ENCODE results near the gene TTLL6.

TTLL6 gene

GRCh38 chr17:48757524-48757961, 59.5 kb downstream of the TTLL6 start:
- DNase-seq = no peak

DNA sequence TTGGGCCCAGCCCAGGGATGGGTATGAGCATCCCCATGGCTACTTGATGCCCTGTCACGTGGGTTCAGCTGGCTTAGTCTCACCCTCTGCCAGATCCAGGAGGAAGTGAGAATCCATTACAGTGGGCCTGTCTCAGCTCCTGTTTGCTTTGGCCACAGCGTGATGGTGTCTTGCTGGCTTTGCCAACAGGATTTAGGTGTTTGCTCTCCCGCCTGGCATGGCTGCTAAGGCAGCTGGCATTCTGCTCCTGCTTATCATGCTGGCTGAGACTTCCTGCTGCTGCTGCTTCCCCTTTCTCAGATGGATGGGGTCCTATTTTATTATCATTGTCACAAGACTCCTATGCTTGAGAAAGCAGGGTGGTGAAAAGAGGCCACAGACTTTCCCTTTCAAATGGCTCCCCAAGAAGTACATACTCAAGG, 60.2 kb downstream of the TTLL6 start:
- no peak for DNase-seq

GRCh38 chr17:48755356-48755755, 61.7 kb downstream of the TTLL6 start:
- DNase-seq = no peak

- DNase-seq = no peak
Measured at GRCh38 chr17:48754500-48755261, 62.3 kb downstream of the TTLL6 start.

- DNase-seq = no peak
Measured at GRCh38 chr17:48753794-48754499, 63.1 kb downstream of the TTLL6 start.

DNA sequence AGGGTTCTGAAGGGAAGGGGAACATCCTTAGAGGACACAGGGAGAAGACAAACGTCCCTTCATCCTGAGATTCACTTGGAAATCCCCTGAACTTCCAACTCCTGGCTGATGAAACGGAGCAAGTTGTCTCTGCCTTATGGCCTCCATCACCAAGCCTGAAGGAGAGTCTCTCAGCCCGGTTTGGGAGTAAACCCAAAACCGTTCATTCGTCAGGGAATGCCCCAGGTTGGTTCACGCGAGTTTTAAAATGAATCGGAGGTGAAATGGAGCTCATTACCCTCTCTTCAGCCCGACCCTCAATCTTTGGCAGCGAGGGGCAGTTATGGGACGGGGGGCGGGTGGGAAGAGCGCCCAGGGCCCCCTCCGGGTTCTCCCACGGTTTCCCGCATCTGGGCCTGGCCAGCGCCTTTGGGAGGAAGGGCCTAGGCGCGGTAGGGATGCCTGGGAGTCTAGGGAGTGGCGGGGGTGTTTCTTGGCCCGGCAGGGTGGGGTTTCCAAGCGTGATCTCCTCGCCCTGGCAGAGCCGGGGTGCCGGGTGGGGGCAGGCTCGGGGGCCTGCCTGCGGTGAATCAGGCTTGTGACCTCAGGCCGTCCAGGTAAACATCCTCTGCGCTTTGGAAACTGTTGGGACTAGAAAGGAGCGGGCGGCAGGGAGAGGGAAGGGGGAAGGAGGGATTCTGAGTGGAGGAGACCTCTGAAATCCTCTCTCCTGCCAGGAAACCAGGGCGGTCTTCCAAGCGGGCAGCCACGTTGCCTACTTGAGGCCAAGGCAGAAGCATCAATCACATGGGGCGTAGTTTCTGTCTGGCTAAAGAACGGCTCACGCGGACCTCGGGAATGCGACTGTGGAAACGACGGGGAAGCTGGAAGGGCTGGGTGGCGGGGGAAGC, 64.4 kb downstream of the TTLL6 start:
- no peak for DNase-seq

- DNase-seq = no peak
Measured at GRCh38 chr17:48751733-48752398, 65.2 kb downstream of the TTLL6 start.

GRCh38 chr17:48751172-48751571, 65.9 kb downstream of the TTLL6 start:
- no peak for DNase-seq

- DNase-seq = no peak
Measured at GRCh38 chr17:48749621-48750553, 67.1 kb downstream of the TTLL6 start.

DNA sequence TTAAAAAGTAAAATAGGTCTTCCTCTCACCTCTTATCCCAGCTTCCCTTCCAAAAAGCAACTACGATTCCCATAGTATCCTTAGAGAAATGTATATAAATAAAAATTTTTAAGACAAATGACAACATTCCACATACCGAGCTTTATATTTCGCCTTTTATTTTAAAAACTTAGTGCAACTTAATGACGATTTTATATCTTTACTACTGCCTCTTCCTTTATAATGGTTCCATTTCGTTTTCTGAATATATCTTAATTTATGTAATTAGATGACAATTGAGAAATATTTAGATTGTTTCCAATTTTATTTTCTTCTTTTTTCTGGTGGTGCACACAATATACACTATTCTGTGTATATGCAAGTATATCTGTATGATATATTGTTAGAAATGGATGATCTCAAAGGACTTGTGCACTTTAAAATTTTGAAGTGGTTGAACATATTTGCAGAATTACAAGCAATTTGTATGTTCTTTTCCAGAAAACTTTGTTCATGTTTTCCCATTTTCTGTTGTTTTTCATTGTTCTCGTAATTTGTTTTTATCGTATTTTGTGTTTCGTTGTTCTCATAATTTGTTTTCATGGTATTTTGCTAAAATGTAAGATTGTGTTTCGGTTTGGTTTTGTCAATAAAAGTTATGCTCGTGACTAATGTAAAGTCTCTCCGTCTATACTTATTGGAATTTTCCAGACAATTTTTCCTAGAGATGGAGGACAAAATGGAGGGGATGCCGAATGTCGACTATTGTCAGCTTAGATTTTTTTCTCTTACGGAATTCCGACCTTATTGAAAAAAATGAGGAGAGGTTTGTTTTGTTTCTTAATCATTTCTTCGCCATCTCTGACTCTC, 68.1 kb downstream of the TTLL6 start:
- no peak for DNase-seq

GRCh38 chr17:48747445-48748363, 69.3 kb downstream of the TTLL6 start:
- DNase-seq = no peak

DNA sequence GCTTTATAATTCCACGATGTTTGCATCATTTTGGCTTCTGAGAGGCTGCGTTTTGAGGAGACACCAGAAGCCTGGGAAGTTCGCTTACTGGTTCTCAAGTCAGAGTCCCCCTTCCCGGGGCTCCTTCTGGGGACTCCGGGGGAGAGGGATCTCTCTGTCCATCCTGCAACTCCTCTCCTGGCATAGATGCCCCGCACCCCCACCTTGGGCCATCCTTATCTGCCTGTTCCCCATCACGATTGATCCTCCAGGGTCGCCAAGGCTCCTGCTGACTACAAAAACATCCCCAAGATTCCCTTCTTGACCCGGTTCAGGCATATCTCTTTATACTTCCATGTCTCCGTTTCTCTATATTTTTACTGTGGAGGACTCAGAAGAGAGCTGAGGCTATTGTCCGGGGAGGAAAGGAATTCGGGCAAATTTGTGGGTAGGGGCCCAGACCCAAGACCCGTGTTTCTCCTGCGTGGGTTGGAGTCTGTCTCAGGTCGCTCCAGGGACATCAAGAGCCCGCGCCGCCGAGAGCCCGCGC, 70.0 kb downstream of the TTLL6 start:
- DNase-seq = no peak

DNA sequence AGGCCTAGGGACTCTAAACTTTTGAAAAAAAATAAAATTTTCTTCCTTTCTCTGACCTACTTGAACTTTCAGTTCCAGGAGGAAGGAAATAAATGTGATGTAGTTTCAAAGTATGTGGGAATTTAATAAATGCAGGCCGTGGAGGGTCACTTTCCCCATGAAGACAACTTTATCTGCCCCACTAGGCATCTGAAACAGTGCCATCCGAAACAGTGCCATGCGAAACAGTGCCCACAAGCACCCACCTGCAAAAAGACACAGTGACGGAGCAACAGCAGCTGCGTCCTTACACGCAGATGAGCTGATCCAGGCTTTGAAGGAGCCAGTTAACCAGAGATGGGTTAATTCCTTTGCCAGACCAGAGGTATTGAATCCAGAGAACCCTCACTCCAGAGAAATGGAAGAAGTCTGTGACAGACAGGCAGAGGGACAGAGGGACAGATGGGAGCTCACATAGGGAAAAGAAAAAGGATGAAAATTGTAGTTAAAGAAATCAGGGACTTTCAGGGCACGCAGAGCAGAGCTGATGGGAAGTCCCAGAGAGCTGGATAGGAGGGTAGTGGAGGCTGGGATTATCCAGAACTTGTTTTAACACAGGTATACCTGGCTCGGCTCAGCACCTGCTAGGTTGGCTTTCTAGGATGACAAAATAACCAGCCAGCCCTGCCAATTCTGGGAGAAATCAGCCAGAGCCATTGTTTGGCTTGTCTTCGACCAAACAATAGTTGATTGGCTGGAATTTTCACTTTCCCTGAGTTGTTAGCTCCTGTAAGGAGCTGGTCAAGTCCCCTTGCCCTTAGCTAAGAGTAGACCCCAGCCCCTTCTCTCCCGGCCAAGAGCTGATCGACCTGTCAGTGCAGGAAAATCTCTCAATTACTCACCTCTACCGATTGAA, 71.4 kb downstream of the TTLL6 start:
- no peak for DNase-seq

GRCh38 chr17:48740537-48740936, 76.5 kb downstream of the TTLL6 start:
- DNase-seq = no peak

DNA sequence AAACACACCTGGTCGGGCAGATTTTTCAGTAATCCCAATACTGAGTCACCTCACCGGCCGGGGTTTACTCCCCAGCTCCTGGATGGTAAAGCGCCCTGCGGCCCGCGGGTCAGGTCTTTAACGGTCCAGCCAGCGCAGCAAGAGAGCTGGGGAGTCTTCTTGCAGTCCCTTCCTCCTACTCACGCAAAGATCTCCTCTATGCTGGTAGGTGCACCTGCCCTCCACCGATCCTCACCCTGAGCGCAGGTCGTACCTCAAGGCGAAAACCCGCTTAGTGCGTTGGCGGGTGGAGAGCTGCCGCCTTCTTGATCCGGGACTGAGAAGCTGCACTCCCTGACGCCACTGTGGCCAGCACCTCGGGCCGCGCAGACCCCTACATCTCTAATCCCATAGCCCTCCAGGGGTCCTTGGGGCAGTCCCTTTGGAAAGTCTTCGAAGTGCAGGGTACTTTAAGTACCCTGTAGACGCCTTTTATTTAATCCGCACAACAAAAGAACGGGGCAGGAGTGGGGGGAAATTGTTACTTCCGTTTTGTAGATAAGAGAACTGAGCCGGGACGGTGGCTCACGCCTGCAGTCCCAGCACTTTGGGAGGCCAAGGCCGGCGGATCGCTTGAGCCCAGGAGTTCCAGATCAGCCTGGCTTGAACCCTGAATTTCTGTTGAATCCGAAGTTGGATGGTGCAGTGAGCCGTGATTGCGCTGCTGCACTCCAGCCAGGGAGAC, 78.1 kb downstream of the TTLL6 start:
- no peak for DNase-seq

- DNase-seq = no peak
Measured at GRCh38 chr17:48738424-48738802, 78.6 kb downstream of the TTLL6 start.

DNA sequence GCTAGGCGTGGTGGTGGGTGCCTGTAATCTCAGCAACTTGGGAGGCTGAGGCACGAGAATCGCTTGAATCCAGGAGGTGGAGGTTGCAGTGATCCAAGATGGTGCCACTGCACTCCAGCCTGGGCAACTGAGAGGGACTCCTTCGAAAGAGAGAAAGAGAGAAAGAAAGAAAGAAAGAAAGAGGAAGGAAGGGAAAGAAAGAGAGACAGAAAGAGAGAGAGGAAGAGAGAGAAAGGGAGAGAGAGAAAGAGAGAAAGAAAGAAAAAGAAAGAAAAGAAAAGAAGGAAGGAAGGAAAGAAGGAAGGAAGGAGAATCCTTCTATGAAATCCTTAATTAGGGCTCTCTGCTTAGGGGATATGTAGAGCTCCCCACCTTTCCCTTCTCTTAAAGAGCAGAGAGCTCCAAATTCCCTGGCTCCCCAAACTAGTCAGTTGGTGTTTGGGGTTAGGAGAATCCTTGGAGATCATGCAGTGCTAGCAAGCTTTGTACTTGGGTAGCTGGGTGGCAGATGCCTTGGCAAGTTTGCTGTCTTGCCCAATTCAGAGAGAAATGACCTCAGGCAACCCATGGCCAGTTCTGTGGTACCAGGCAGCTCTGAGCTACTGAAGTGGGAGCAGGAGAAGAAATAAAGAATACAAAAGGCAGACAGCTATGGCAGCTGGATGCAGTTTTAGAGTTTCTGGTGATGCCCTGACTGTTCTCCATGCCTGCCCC, 79.5 kb downstream of the TTLL6 start:
- no peak for DNase-seq

Measured in stimulated activated CD4-positive, alpha-beta T cell treated with anti-CD3 and anti-CD28 coated beads, Interleukin-12 subunit alpha, Interleukin-12 subunit beta, amount 100 ng/mL, for 4 hours (primary cell).